ENCODE measurements around the gene YTHDF1.

Gene YTHDF1

GRCh38 chr20:63153254-63154221 is 62.4 kb downstream of the YTHDF1 start:
- no peak for DNase-seq

- no peak for DNase-seq
Observed at GRCh38 chr20:63152322-63153253, 63.3 kb downstream of the YTHDF1 start.

- DNase-seq, result no peak
Observed at GRCh38 chr20:63151554-63152321, 64.2 kb downstream of the YTHDF1 start.

GRCh38 chr20:63150911-63151531 is 64.9 kb downstream of the YTHDF1 start:
- DNase-seq, result no peak

- DNase-seq, result no peak
Observed at GRCh38 chr20:63150391-63150898, 65.5 kb downstream of the YTHDF1 start.

- DNase-seq, result no peak
Observed at GRCh38 chr20:63149531-63150192, 66.3 kb downstream of the YTHDF1 start.

GRCh38 chr20:63148696-63149095 is 67.2 kb downstream of the YTHDF1 start:
- no peak for DNase-seq

- DNase-seq, result no peak
Observed at GRCh38 chr20:63147532-63147931, 68.4 kb downstream of the YTHDF1 start.
